ENCODE data around the gene HSPBAP1.

GRCh38 chr3:122787872-122788271 is 5.8 kb downstream of the HSPBAP1 start:
- TF ChIP-seq CTCF (IDR thresholded peaks at IDR 0.05; ENCODE audit: insufficient read depth, low read length, poor library complexity, severe bottlenecking) (no peak), EZH2phosphoT487 (conservative IDR thresholded peaks at IDR 0.05; ENCODE audit: low read length) (no peak)
